ENCODE measurements around the gene ZNRD2. TPM values are rescaled to one million over a fixed set of nuclear protein-coding genes. Genes with fewer than 3 reads are reported as not detected.
A peak's percentile ranks its signal among the peaks of the same experiment; 100 is the strongest.

The ZNRD2 gene
- total RNA-seq, 1 experiment from 2014 or later = 45.8 TPM

DNA sequence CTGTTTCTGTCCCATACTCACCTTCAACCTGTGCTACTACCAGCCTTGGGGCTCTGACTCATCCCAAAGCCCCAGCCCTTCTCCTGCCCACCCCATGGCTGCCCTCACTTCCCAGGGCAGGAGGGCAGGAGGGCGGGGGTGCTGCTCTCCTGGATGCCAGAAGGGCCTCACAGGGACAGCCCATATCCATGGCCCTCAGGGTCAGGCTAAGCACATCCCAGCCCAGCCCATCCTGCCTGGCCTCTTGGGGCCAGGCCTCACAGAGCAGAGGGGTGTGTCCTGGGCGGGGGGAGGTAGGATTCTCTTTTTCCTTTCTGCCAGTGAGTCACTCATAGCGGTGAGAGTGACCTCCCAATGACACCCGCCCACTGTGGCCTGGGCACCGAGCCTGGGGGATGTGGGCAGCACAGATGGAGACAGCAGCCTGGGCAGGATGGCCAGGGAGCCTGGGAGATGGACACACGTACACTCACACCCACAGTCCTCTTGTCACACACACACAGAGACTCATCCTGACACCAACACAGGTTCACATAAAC, 14.5 kb upstream of the ZNRD2 start:
- Histone ChIP-seq H3K14ac (ENCODE audit: insufficient read depth, low read length) (no peak overlapping the region), H3T11ph (ENCODE audit: low read length) (no peak overlapping the region), H3K18ac (ENCODE audit: insufficient read length, low read depth, low read length) (no peak overlapping the region), H2BK120ac (ENCODE audit: low read depth, low read length, poor library complexity, severe bottlenecking) (no peak overlapping the region), H3K9ac (ENCODE audit: extremely low read depth, insufficient read length, low read length) (no peak overlapping the region), H3K79me1 (ENCODE audit: insufficient read depth, low read depth, low read length, poor library complexity, severe bottlenecking) (no peaks in the 10 kb centered on the region), H2BK15ac (ENCODE audit: low read depth, low read length) (no peak overlapping the region), H3K56ac (ENCODE audit: insufficient read length, low read depth, low read length) (no peak overlapping the region), H4K8ac (replicated peaks; ENCODE audit: insufficient read length, low read depth, low read length) (no peak overlapping the region), H4K20me1 (ENCODE audit: control insufficient read depth, insufficient read depth, insufficient read length) (no peaks in the 10 kb centered on the region), H2AK5ac (ENCODE audit: insufficient read length, low read length) (no peak overlapping the region), H4K5ac (ENCODE audit: insufficient read length, low read depth, low read length) (no peak overlapping the region), H3K27ac (ENCODE audit: insufficient read length, low read depth, low read length) (no peak overlapping the region), H3K4ac (ENCODE audit: low read depth, low read length) (no peak overlapping the region), H3K27me3 (ENCODE audit: insufficient read depth, low read length) (no peaks in the 10 kb centered on the region; the same call in 1 of the 2 replicates), H4K91ac (ENCODE audit: insufficient read length, low read depth, low read length) (no peak overlapping the region), H3K23ac (ENCODE audit: insufficient read length, low read depth, low read length) (no peak overlapping the region), H2BK20ac (ENCODE audit: low read depth, low read length, poor library complexity, severe bottlenecking) (no peak overlapping the region), H3K9me3 (ENCODE audit: control insufficient read depth, low read depth, low read length) (no peaks in the 10 kb centered on the region), H3K79me2 (ENCODE audit: insufficient read depth, low read length) (no peaks in the 10 kb centered on the region), H2BK12ac (ENCODE audit: insufficient read length, low read depth, low read length) (no peak overlapping the region), H2AFZ (ENCODE audit: low read length) (no peak overlapping the region), H2BK5ac (ENCODE audit: insufficient read length, low read length) (no peak overlapping the region), H3K4me2 (ENCODE audit: insufficient read depth, insufficient read length, low read length) (no peak overlapping the region), H3K23me2 (ENCODE audit: insufficient read length, low read depth, low read length, poor library complexity, severe bottlenecking) (no peaks in the 10 kb centered on the region), H3K4me1 (ENCODE audit: insufficient read depth, low read length) (peaks cover 11% of the 10 kb centered on the region; the same call in 1 of the 2 replicates)
- no CpG with 5 or more reads among the region's 6 CpGs for WGBS (ENCODE audit: extremely low coverage, insufficient read length, low lambda C conversion rate)
- H3K36me3 Mint-ChIP-seq (ENCODE audit: insufficient read depth in 1 of 3, low read depth in 3 of 3) = no peaks in the 10 kb centered on the region
- peaks cover 57 to 70% of the 10 kb centered on the region in 2 experiments for H3K4me1 Mint-ChIP-seq
- DNase-seq = no peak
- peak overlapping the region in 1 of 2 experiments; percentile 62; a peak in 3 of 5 replicates for H3K4me3 Mint-ChIP-seq
- no peak overlapping the region for H3K27ac Mint-ChIP-seq
- H3K9me3 Mint-ChIP-seq = no peaks in the 10 kb centered on the region; a peak in 1 of 5 replicates
- H3K27me3 Mint-ChIP-seq (ENCODE audit: low read depth) = peaks cover 62% of the 10 kb centered on the region
- TF ChIP-seq CTCF (conservative IDR thresholded peaks at IDR 0.05) = no peak

Data from H9 (cell line).